OCI-LY3 (cell line): ENCODE measurements around the gene NEIL1.

Experiments used
- EZH2phosphoT487 ChIP-seq: fragments of 200-600 bp; shearing (Covaris generic); IDR thresholded peaks from 2 replicates; pipeline ENCODE4 v1.6.1; 2018; ENCODE audit warnings: antibody characterized with exemption, mixed run types, low read depth
- TF ChIP-seq, protein P1 (sequence below): fragments of 200-600, 300-600 bp; sonication (generic); IDR thresholded peaks from 2 replicates; pipeline ENCODE4 v1.5.1; 2014; ENCODE audit warnings: antibody characterized with exemption, low read length, low read depth

DNA sequence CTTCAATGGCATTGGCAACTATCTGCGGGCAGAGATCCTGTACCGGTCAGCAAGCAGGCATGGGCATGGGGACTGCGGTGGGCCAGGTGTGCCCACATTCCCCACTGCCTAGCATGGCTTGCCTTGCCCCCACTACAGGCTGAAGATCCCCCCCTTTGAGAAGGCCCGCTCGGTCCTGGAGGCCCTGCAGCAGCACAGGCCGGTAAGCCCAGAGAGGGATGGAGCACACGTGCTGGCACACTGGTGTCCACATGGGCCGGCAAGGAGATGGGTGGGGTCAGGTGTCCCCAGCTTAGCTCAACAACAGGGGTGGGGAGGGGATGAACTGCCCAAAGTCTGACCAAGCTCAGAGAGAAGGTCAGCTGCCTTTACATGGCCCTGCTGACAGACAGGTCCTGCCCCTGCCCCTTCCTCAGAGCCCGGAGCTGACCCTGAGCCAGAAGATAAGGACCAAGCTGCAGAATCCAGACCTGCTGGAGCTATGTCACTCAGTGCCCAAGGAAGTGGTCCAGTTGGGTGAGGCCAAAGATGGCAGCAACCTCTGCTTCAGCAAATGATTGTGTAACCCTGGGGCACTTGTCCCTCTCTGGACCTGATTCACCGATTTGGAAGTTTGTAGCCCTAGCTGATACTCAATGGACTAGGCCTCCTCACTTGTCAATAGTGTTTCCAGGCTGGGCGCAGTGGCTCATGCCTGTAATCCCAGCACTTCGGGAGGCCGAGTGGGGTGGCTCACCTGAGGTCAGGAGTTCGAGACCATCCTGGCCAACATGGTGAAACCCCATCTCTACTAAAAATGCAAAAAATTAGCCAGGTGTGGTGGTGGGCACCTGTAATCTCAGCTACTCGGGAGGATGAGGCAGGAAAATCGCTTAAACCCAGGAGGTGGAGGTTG lies 5.6 kb downstream of the NEIL1 start:
- TF ChIP-seq, protein P1, sequence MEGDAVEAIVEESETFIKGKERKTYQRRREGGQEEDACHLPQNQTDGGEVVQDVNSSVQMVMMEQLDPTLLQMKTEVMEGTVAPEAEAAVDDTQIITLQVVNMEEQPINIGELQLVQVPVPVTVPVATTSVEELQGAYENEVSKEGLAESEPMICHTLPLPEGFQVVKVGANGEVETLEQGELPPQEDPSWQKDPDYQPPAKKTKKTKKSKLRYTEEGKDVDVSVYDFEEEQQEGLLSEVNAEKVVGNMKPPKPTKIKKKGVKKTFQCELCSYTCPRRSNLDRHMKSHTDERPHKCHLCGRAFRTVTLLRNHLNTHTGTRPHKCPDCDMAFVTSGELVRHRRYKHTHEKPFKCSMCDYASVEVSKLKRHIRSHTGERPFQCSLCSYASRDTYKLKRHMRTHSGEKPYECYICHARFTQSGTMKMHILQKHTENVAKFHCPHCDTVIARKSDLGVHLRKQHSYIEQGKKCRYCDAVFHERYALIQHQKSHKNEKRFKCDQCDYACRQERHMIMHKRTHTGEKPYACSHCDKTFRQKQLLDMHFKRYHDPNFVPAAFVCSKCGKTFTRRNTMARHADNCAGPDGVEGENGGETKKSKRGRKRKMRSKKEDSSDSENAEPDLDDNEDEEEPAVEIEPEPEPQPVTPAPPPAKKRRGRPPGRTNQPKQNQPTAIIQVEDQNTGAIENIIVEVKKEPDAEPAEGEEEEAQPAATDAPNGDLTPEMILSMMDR, result no peak
- TF ChIP-seq EZH2phosphoT487, result no peak
